Esophagus squamous epithelium (tissue), 5 donors: Measurements from ENCODE around the gene RTN4RL1. TPM values are rescaled to one million over a fixed set of nuclear protein-coding genes. Genes with fewer than 3 reads are reported as not detected.

Experiments
- DNase-seq: peaks from one replicate; lab custom pipeline; 2025; lab: John Stamatoyannopoulos, UW
- H3K27ac ChIP-seq, 4 donors: fragments of 200-600 bp; sonication (generic); one replicate each; pipeline ENCODE4 v1.5.1; 2016 to 2019; ENCODE audit warnings: mild to moderate bottlenecking in 1 of 4
- H3K27me3 ChIP-seq, 4 donors: fragments of 200-600 bp; sonication (generic); 1 replicate in 3 of 4; 2 replicates in 1 of 4; pipeline versions ENCODE4 v1.5.1 to v1.6.0; 2017 to 2021; ENCODE audit warnings: antibody characterized with exemption in 1 of 4
- H3K36me3 ChIP-seq, 3 donors: fragments of 200-600 bp; sonication (generic); one replicate each; pipeline ENCODE4 v1.5.1; 2016 to 2019
- H3K4me1 ChIP-seq, 3 donors: fragments of 200-600 bp; sonication (generic); one replicate each; pipeline ENCODE4 v1.5.1; 2017 to 2019
- H3K4me3 ChIP-seq, 4 donors: fragments of 200-600 bp; sonication (generic); 1 replicate in 3 of 4; 2 replicates in 1 of 4; pipeline ENCODE4 v1.5.1; 2016 to 2019; ENCODE audit warnings: mild to moderate bottlenecking in 2 of 4, moderate library complexity in 1 of 4
- H3K9me3 ChIP-seq, 3 donors: fragments of 200-600 bp; sonication (generic); one replicate each; pipeline ENCODE4 v1.5.1; 2016 to 2019
- POLR2A ChIP-seq, 4 donors: fragments of 450-650 bp; IDR thresholded peaks; one replicate each; pipeline ENCODE4 v1.6.1; 2017; ENCODE audit warnings: antibody characterized with exemption in 4 of 4, mild to moderate bottlenecking in 4 of 4, moderate library complexity in 3 of 4
- WGBS, 2 donors: methylation state at CpG; one replicate each; pipeline ENCODE4 v1.1.5; 2018; 5-methylcytosine and 5-hydroxymethylcytosine counted together
- intact Hi-C: fragments of 100-400 bp; cut with DNase I; formaldehyde crosslinking; loops from one replicate; pipeline ENCODE4 v1.15.0; 2022
- total RNA-seq, 4 donors: library from RNA; depleted of rRNA; stranded (reverse); fragments of >200 nt; gene quantifications; one replicate each; pipeline ENCODE4 v1.1.0, GENCODE V29; 2016
- TF ChIP-seq, protein P1 (sequence below), 6 experiments: fragments of 450-650 bp in 4 of 6; fragments of 200-600 bp in 2 of 6; sonication (generic) in 2 of 6; IDR thresholded peaks; one replicate each; pipeline ENCODE4 v1.5.1; 2016 to 2019; ENCODE audit warnings: antibody characterized with exemption in 6 of 6, mild to moderate bottlenecking in 4 of 6, moderate library complexity in 4 of 6
- donor health status: DM: yes; HTN: yes; CAD: no.

RTN4RL1 gene
- total RNA-seq, 4 donors from 2014 or later = 1.1 to 4.0 (median 2.0) TPM

DNA sequence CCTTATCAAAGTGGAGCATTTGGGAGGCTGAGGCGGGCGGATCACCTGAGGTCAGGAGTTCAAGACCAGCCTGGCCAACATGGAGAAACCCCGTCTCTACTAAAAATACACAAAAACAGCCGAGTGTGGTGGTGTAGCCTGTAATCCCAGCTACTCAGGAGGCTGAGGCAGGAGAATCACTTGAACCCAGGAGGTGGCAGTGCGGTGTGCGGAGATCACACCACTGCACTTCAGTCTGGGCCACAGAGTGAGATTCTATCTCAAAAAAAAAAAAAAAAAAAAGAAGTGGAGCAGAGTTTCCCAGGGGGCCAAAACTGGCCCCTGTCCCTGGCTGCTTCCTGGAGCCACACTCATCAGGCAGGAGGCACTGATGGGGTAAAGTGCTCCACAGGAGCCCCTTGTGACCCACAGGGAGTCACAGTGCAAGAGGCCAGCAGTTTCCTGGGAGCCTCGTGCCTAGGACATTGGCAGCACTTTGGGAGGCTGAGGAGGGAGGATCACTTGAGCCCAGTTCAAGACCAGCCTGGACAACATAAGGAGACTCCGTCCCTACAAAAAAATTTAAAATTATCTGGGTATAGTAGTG lies 44.4 kb downstream of the RTN4RL1 start:
- Histone ChIP-seq H3K4me1 (peaks cover 0 to 50% (median 0%) of the 10 kb centered on the region in 3 donors), H3K36me3 (no peaks in the 10 kb centered on the region), H3K9me3 (no peaks in the 10 kb centered on the region), H3K27me3 (peaks cover 0 to 28% (median 3%) of the 10 kb centered on the region in 4 donors), H3K27ac (peak overlapping the region in 3 of 4 donors; percentile 44 to 71 (median 49)), H3K4me3 (no peak overlapping the region)
- no peak for TF ChIP-seq POLR2A (IDR thresholded peaks at IDR 0.05)
- TF ChIP-seq, protein P1, sequence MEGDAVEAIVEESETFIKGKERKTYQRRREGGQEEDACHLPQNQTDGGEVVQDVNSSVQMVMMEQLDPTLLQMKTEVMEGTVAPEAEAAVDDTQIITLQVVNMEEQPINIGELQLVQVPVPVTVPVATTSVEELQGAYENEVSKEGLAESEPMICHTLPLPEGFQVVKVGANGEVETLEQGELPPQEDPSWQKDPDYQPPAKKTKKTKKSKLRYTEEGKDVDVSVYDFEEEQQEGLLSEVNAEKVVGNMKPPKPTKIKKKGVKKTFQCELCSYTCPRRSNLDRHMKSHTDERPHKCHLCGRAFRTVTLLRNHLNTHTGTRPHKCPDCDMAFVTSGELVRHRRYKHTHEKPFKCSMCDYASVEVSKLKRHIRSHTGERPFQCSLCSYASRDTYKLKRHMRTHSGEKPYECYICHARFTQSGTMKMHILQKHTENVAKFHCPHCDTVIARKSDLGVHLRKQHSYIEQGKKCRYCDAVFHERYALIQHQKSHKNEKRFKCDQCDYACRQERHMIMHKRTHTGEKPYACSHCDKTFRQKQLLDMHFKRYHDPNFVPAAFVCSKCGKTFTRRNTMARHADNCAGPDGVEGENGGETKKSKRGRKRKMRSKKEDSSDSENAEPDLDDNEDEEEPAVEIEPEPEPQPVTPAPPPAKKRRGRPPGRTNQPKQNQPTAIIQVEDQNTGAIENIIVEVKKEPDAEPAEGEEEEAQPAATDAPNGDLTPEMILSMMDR (IDR thresholded peaks at IDR 0.05) = no peak
- 84 to 93% methylated on average over 8 of the region's 8 CpGs for WGBS, 2 donors
- no peak for DNase-seq
- intact Hi-C loops = no loop called here

- DNase-seq = no peak
- WGBS, 2 donors = 81 to 93% methylated on average over 6 to 9 of the region's 11 CpGs
- Histone ChIP-seq H3K36me3 (no peaks in the 10 kb centered on the region), H3K27ac (no peak overlapping the region), H3K4me3 (no peak overlapping the region), H3K27me3 (peaks cover 0 to 42% (median 3%) of the 10 kb centered on the region in 4 donors), H3K4me1 (peaks cover 0 to 47% (median 0%) of the 10 kb centered on the region in 3 donors), H3K9me3 (no peaks in the 10 kb centered on the region)
- intact Hi-C loops = no loop called here
- TF ChIP-seq, protein P1 (IDR thresholded peaks at IDR 0.05) = no peak
- TF ChIP-seq POLR2A (IDR thresholded peaks at IDR 0.05) = no peak
Observed at GRCh38 chr17:1979182-1979985, 45.8 kb downstream of the RTN4RL1 start.

DNA sequence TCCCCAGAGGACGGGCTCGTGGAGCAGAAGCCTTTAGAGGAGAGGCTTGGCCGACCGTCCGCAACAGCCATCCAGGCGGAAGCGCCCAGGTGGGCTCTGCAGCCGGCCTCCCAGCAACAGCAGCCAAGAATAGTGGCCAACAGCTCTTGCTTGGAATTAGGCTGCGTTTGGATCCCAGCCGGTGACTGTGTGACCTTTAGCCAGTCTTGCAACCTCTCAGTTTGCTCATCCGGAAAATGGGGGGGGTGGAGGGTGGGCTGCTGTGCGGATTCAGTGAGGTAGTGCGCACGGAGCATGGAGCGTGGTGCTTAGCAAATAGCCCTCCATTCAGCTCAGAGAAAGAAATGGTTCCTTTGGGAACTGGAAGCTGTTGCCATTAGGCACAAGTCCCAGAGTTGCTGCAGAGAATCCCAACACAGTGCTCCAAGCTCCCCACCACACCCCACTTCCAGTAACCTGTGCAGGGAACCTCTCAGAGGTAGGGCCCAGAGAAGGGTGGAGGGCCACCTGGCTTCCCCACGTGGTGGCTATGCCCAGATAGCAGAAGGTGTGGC lies 46.7 kb downstream of the RTN4RL1 start:
- TF ChIP-seq POLR2A (IDR thresholded peaks at IDR 0.05) = no peak
- TF ChIP-seq, protein P1 (IDR thresholded peaks at IDR 0.05) = no peak
- 80% methylated on average over 1 to 3 of the region's 16 CpGs for WGBS, 2 donors

GRCh38 chr17:1977583-1978395 lies 47.3 kb downstream of the RTN4RL1 start:
- intact Hi-C loops = no loop called here
- Histone ChIP-seq H3K9me3 (no peaks in the 10 kb centered on the region), H3K4me3 (no peak overlapping the region), H3K4me1 (peaks cover 0 to 44% (median 0%) of the 10 kb centered on the region in 3 donors), H3K36me3 (no peaks in the 10 kb centered on the region), H3K27ac (no peak overlapping the region), H3K27me3 (peaks cover 0 to 42% (median 3%) of the 10 kb centered on the region in 4 donors)
- 31 to 32% methylated on average over 21 of the region's 55 CpGs for WGBS, 2 donors
- no peak for TF ChIP-seq POLR2A (IDR thresholded peaks at IDR 0.05)
- TF ChIP-seq, protein P1 (IDR thresholded peaks at IDR 0.05) = no peak
- DNase-seq = no peak

More for the DNA sequence above, 46.7 kb downstream of the RTN4RL1 start:
- intact Hi-C loops = no loop called here
- Histone ChIP-seq H3K4me1 (peaks cover 0 to 44% (median 0%) of the 10 kb centered on the region in 3 donors), H3K4me3 (no peak overlapping the region), H3K27ac (no peak overlapping the region), H3K27me3 (peaks cover 0 to 42% (median 3%) of the 10 kb centered on the region in 4 donors), H3K9me3 (no peaks in the 10 kb centered on the region), H3K36me3 (no peaks in the 10 kb centered on the region)
- DNase-seq = no peak
